Activated naive CD4-positive, alpha-beta T cell treated with Interleukin-2 at 50 U/mL for 16 hours (primary cell): ENCODE results near the gene RELN.
"Not testable (repeated sequence)": the region's sequence is repeated elsewhere in the genome, so short reads cannot be mapped to it uniquely, and the experiment has no call there.

Source experiments
- DNase-seq: peaks from one replicate; pipeline ENCODE4 v3.0.0-alpha.2; 2020

RELN gene

GRCh38 chr7:103940382-103941268, 48.8 kb downstream of the RELN start:
- DNase-seq, result no peak

- no peak for DNase-seq
These were observed 51.8 kb downstream of the RELN start for GRCh38 chr7:103937680-103938079.

- DNase-seq, result no peak
These were observed 52.9 kb downstream of the RELN start for GRCh38 chr7:103936558-103936957.

- no peak for DNase-seq
These were observed 55.0 kb downstream of the RELN start for GRCh38 chr7:103934508-103934907.

- no peak for DNase-seq
These were observed 57.1 kb downstream of the RELN start for GRCh38 chr7:103932389-103932788.

GRCh38 chr7:103929901-103930311, 59.6 kb downstream of the RELN start:
- DNase-seq, result no peak

DNA sequence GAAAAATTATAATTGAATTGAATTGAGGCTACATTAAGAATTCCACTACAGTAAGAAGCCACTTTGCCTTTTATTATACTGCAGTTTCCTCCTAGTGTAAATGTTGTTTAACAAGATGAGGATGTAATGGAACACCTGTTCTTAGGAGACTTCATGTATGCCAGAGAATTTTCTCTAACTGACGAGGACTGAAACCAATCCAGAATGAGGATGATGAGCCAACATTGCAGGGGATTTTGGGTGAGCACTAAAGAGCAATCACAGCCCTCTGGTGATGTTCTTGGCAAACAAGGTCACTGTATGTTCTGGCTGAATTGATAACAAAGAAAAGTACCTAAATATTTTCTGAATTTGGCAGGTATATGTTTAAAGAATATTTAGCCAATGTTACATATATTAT, 60.9 kb downstream of the RELN start:
- DNase-seq, result no peak

DNA sequence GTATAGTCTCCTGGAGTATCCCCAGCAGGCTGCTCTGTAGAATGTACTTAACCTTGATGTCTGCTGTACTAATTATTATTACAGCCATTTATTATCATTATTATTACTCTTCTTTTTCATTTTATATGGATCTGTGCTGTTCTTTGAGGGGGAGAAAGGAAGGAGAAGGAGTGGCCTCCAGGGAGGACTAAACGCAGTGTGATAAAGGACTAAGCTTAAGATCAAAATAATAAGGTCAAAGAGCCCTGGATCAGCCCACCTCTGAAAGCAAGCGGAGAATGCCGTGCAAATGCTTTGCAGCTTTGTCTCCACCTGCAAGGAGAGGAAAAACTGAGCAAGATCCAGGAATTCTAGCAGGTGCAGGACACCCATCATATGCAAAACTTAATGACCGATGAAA, 65.3 kb downstream of the RELN start:
- DNase-seq, result no peak

GRCh38 chr7:103922407-103922806, 67.1 kb downstream of the RELN start:
- no peak for DNase-seq

- no peak for DNase-seq
These were observed 67.8 kb downstream of the RELN start for GRCh38 chr7:103921692-103922091.

DNA sequence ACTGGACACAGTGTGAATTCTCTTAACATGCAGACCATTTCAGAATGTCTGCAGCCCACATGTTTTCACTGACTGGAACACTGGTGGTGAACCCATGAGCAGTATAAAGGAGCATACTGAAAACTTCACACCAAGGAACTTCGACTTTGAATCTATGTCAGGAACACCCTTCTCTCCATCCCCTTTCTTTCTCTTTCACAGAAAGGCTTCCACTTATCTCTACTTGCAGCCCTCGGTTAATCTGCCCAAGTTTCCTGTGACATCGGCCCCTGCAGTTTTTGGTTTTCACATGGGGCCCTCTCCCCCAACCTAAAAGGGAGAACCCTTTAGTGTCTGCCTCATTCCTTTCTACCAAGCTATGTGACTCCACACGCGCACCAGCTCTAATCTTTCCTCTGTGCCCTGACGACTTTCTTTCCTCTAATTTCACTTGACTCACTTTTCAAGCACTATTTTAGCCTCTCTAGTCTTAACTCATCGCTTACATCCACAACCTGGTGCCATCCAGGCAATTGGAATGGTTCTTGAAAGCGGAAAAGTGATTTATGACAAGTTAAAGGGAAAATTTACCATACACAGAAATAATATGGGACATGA, 70.1 kb downstream of the RELN start:
- DNase-seq, result no peak

GRCh38 chr7:103918631-103919271, 70.7 kb downstream of the RELN start:
- no peak for DNase-seq

GRCh38 chr7:103915680-103916357, 73.6 kb downstream of the RELN start:
- DNase-seq, result no peak

DNA sequence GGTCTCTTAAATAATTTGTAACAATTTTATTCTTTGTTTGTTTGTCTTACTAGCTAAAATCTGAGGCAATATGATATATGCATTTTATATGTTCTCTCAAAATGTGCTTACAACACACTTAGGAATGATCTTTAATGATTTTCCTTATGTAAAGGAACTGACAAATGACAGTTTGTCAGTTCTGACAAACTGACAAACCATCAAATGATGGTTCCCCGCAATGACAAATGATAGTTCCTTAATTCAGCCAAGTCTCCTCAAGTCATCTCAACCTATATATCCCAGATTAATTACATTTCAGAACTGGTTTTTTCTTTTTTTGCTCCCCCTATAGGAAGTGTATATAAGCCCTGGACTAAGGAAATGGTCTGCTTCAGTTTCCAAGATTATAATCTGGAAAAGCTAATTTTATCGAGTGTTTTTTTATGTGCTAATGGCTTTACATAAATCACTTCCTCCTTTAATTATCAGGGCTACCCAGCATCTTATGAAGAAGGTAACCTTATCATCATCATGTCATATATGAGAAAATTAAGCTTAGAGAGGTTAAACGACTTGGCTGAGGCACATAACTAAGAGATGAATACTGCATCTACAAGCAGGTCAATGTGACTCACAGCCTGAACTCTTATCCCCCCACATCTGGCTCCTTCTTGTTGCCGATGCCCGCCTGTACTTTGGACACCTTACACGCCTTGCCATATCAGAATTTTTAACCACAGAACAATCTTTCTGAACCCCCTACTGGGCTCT, 75.1 kb downstream of the RELN start:
- no peak for DNase-seq

GRCh38 chr7:103912891-103913605, 76.4 kb downstream of the RELN start:
- no peak for DNase-seq

DNA sequence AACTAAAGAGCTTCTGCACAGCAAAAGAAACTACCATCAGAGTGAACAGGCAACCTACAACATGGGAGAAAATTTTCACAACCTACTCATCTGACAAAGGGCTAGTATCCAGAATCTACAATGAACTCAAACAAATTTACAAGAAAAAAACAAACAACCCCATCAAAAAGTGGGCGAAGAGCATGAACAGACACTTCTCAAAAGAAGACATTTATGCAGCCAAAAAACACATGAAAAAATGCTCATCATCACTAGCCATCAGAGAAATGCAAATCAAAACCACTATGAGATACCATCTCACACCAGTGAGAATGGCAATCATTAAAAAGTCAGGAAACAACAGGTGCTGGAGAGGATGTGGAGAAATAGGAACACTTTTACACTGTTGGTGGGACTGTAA, 78.4 kb downstream of the RELN start:
- not testable (repeated sequence) for DNase-seq

DNA sequence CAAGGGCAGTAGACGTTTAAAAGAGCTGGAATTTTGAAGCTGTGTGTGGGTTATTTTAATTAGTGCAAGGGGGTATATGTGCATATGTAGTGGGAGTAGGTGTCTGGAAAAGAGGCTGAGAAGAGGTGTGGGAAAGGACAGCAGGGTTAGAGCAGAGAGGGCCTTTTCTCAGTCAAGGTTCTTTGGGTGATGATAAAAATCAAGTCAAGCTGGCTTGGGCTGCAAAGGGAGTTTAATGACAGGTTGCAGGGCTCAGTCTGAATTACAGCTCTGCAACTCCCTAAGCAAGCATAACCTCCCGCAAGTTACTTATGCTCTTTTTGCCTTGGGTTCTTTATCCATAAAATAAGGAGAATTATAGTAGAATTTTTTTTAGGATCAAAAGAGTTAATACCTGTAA, 83.5 kb downstream of the RELN start:
- no peak for DNase-seq

GRCh38 chr7:103902917-103903316, 86.5 kb downstream of the RELN start:
- DNase-seq, result no peak

DNA sequence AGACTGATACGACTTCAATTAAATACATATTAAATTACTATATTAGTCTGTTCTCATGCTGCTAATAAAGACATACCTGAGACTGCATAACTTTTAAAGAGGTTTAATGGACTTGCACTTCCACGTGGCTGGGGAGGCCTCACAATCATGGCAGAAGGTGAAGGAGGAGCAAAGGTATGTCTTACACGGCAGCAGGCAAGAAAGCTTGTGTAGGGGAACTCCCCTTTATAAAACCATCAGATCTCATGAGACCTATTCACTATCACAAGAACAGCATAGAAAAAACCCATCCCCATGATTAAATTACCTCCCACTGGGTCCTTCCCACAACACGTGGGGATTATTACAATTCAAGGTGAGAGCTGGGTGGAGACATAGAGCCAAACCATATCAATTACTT, 92.6 kb downstream of the RELN start:
- DNase-seq, result not testable (repeated sequence)

GRCh38 chr7:103894656-103895596, 94.5 kb downstream of the RELN start:
- no peak for DNase-seq

DNA sequence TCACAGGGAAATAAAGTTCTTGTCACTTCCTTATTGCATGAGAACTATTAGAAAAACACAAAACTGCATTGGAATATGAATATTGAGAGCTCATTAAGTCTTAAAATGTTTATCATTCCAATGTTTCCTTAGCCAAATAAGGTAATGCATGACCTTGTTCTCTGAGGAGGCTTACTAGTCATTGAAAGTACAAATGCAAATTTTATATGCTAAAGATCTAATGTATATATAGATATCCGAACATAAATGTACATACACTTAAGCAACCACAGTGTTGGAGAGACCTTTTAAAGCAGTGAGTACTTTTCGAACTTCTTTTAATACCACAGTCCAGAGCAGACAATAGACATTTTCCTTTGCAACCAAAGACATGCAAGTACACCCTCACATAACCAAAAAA, 96.1 kb downstream of the RELN start:
- no peak for DNase-seq
